Mesenchymal stem cell (in vitro differentiated cells and primary cell): ENCODE data around the gene ROR2.

ENCODE experiments used
- DNase-seq: peaks from one replicate; pipeline ENCODE4 v3.0.0-alpha.2; 2013
- H2AFZ ChIP-seq: one replicate; pipeline ENCODE4 v1.6.1; 2013; ENCODE audit warnings: low read depth, mild to moderate bottlenecking, control low read depth, inconsistent platforms, low read length, moderate library complexity
- H2AK5ac ChIP-seq: 2 replicates; pipeline ENCODE4 v1.6.1; 2013; ENCODE audit warnings: low read length, moderate library complexity, mild to moderate bottlenecking, inconsistent platforms; ENCODE audit not compliant: severe bottlenecking
- H2BK120ac ChIP-seq: one replicate; pipeline ENCODE4 v1.6.1; 2013; ENCODE audit warnings: low read depth, mild to moderate bottlenecking, inconsistent platforms, low read length, moderate library complexity
- H2BK12ac ChIP-seq, 2 experiments: one replicate each; pipeline ENCODE4 v1.6.1; 2013; ENCODE audit warnings: inconsistent platforms in 2 of 2, low read length in 2 of 2, mild to moderate bottlenecking in 2 of 2, moderate library complexity in 2 of 2, control low read depth in 1 of 2
- H2BK15ac ChIP-seq: one replicate; pipeline ENCODE4 v1.6.1; 2013; ENCODE audit warnings: mild to moderate bottlenecking, low read depth, inconsistent platforms; ENCODE audit not compliant: poor library complexity, severe bottlenecking
- H2BK5ac ChIP-seq: 2 replicates; pipeline ENCODE4 v1.6.1; 2013; ENCODE audit warnings: low read depth, mild to moderate bottlenecking, low read length, control low read depth, inconsistent platforms; ENCODE audit not compliant: poor library complexity, severe bottlenecking
- H3K14ac ChIP-seq, 2 experiments: one replicate each; pipeline ENCODE4 v1.6.1; 2013; ENCODE audit warnings: inconsistent platforms in 2 of 2, low read length in 2 of 2, control low read depth in 1 of 2, mild to moderate bottlenecking in 1 of 2, moderate library complexity in 1 of 2
- H3K18ac ChIP-seq, 2 experiments: one replicate each; pipeline ENCODE4 v1.6.1; 2013; ENCODE audit warnings: inconsistent platforms in 2 of 2, low read length in 2 of 2, control low read depth in 1 of 2, low read depth in 1 of 2, mild to moderate bottlenecking in 1 of 2
- H3K23ac ChIP-seq, 2 experiments: one replicate each; pipeline ENCODE4 v1.6.1; 2013; ENCODE audit warnings: inconsistent platforms in 2 of 2, low read length in 2 of 2, mild to moderate bottlenecking in 2 of 2, moderate library complexity in 2 of 2, control low read depth in 1 of 2
- H3K27ac ChIP-seq: 2 replicates; pipeline ENCODE4 v1.5.1; 2013; ENCODE audit warnings: mild to moderate bottlenecking, moderate library complexity, low read length, control low read depth, inconsistent platforms; ENCODE audit not compliant: poor library complexity, severe bottlenecking
- H3K27me3 ChIP-seq, 2 experiments: 2 replicates each; pipeline versions ENCODE4 v1.6.1 to v1.7.0; 2013; ENCODE audit warnings: low read length in 2 of 2, mild to moderate bottlenecking in 2 of 2, moderate library complexity in 2 of 2, control low read depth in 1 of 2, inconsistent platforms in 1 of 2; ENCODE audit not compliant: control insufficient read depth in 1 of 2, insufficient read depth in 1 of 2
- H3K36me3 ChIP-seq, 2 experiments: 2 replicates each; pipeline versions ENCODE4 v1.6.1 to v1.7.0; 2013; ENCODE audit warnings: low read length in 2 of 2, control low read depth in 1 of 2, inconsistent platforms in 1 of 2, low read depth in 1 of 2, mild to moderate bottlenecking in 1 of 2; ENCODE audit not compliant: insufficient read depth in 2 of 2, control insufficient read depth in 1 of 2
- H3K4ac ChIP-seq, 2 experiments: one replicate each; pipeline ENCODE4 v1.6.1; 2013; ENCODE audit warnings: inconsistent platforms in 2 of 2, low read length in 2 of 2, mild to moderate bottlenecking in 2 of 2, moderate library complexity in 2 of 2, control low read depth in 1 of 2, low read depth in 1 of 2
- H3K4me1 ChIP-seq: 2 replicates; pipeline ENCODE4 v1.6.1; 2013; ENCODE audit warnings: low read depth, low read length, control low read depth; ENCODE audit not compliant: control insufficient read depth, insufficient read depth
- H3K4me2 ChIP-seq: 2 replicates; pipeline ENCODE4 v1.6.1; 2013; ENCODE audit warnings: low read length, mild to moderate bottlenecking, inconsistent platforms; ENCODE audit not compliant: poor library complexity, severe bottlenecking
- H3K4me3 ChIP-seq, 2 experiments: 2 replicates each; pipeline versions ENCODE4 v1.5.1 to v1.7.0; 2013; ENCODE audit warnings: low read length in 2 of 2, mild to moderate bottlenecking in 2 of 2, control low read depth in 1 of 2, low read depth in 1 of 2; ENCODE audit not compliant: insufficient read depth in 1 of 2
- H3K79me1 ChIP-seq: replicated peaks from 2 replicates; pipeline ENCODE4 v1.6.1; 2013; ENCODE audit warnings: mild to moderate bottlenecking, control low read depth, low read length, inconsistent platforms; ENCODE audit not compliant: poor library complexity, severe bottlenecking
- H3K9ac ChIP-seq: 2 replicates; pipeline ENCODE4 v1.7.0; 2013; ENCODE audit warnings: mild to moderate bottlenecking, low read length, moderate library complexity
- H3K9me3 ChIP-seq: 2 replicates; pipeline ENCODE4 v1.7.0; 2013; ENCODE audit warnings: mild to moderate bottlenecking, low read length; ENCODE audit not compliant: control insufficient read depth
- H4K8ac ChIP-seq: one replicate; pipeline ENCODE4 v1.6.1; 2013; ENCODE audit warnings: inconsistent platforms, mild to moderate bottlenecking, low read length, moderate library complexity
- H4K91ac ChIP-seq: one replicate; pipeline ENCODE4 v1.6.1; 2013; ENCODE audit warnings: mild to moderate bottlenecking, low read length, inconsistent platforms
- WGBS: methylation state at CpG from one replicate; pipeline ENCODE4 v1.1.7; 2013; ENCODE audit warnings: mixed read lengths; 5-methylcytosine and 5-hydroxymethylcytosine counted together

ROR2 gene

DNA sequence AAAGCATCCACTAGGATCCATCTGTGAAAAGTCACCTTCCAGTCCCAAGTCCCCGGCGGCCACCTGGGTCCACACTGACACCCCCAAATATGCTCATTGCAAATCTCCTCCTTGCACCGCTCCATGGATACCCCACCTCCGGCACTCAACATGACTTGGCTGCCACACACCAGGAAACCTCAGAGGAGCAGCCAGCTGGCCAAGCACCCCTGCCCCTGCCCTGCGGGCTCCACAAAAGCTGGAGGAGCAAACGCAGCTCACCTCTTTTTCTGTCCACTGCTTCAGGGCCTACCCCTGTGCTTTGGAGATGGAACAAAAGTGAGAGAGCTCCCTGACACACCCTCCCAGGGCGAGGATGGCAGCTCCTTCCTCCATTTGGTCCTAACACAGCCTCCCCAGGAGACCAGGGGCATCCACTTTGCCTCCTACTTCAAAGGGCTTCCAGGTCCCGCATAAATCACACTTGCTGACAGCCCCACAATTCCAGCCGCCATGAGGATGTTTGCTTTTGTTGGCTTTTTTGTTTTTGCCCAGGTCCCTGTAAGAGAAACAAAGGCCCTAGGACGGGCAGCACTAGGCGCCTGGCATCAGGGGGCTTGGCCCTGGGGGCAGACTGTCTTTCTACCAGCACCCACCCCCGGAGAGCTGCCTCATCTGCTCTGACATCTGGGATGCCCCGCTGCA is 14.8 kb downstream of the ROR2 start:
- no peak overlapping the region for H3K23ac ChIP-seq
- H2BK12ac ChIP-seq, result no peak overlapping the region
- no peak for DNase-seq
- peaks cover 23% of the 10 kb centered on the region for H3K9me3 ChIP-seq
- H4K8ac ChIP-seq, result no peak overlapping the region
- no peak overlapping the region for H3K14ac ChIP-seq
- no peak overlapping the region for H2BK120ac ChIP-seq
- WGBS, result 77% methylated on average over 12 of the region's 13 CpGs
- no peak overlapping the region for H3K27ac ChIP-seq
- no peak overlapping the region for H2BK15ac ChIP-seq
- peaks cover 7% of the 10 kb centered on the region for H3K4me1 ChIP-seq
- no peak overlapping the region for H3K4ac ChIP-seq
- H3K36me3 ChIP-seq, result peaks cover 0 to 4% of the 10 kb centered on the region in 2 experiments
- H2AK5ac ChIP-seq, result no peak overlapping the region
- H3K18ac ChIP-seq, result no peak overlapping the region
- no peak overlapping the region for H4K91ac ChIP-seq
- H2AFZ ChIP-seq, result no peak overlapping the region
- no peak overlapping the region for H3K9ac ChIP-seq
- H3K4me2 ChIP-seq, result no peak overlapping the region
- H2BK5ac ChIP-seq, result no peak overlapping the region
- H3K4me3 ChIP-seq, result no peak overlapping the region
- H3K27me3 ChIP-seq, result no peaks in the 10 kb centered on the region
- peaks cover 27% of the 10 kb centered on the region for H3K79me1 ChIP-seq

DNA sequence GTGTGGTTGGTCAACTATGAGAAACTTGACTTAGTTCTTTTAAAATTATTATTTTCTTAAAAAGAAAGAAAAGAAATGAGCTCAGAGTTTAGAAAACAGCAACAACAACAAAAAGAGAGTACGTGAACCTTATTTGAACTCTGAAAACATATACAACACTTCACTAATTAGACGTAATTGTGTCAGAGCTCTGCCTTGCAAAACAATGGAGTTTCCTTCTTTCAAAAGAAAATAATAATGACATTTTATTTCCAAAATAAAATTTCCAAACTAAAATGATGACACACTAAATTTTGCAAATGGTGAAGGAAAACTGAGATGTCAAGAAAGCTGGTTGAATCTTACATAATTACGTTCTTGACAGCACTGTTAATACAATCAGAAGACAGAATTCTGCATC is 15.4 kb downstream of the ROR2 start:
- H3K9ac ChIP-seq, result no peak overlapping the region
- no peak overlapping the region for H3K4ac ChIP-seq
- WGBS, result 85% methylated on average over 3 of the region's 3 CpGs
- H4K91ac ChIP-seq, result no peak overlapping the region
- H2BK12ac ChIP-seq, result no peak overlapping the region
- H4K8ac ChIP-seq, result no peak overlapping the region
- H3K9me3 ChIP-seq, result peaks cover 28% of the 10 kb centered on the region
- no peak overlapping the region for H3K23ac ChIP-seq
- no peak for DNase-seq
- no peak overlapping the region for H2BK15ac ChIP-seq
- no peak overlapping the region for H3K18ac ChIP-seq
- peaks cover 0 to 4% of the 10 kb centered on the region in 2 experiments for H3K36me3 ChIP-seq
- no peak overlapping the region for H3K14ac ChIP-seq
- no peak overlapping the region for H2AFZ ChIP-seq
- H3K4me2 ChIP-seq, result no peak overlapping the region
- no peak overlapping the region for H3K4me3 ChIP-seq
- H2BK120ac ChIP-seq, result no peak overlapping the region
- H3K4me1 ChIP-seq, result peaks cover 7% of the 10 kb centered on the region
- no peaks in the 10 kb centered on the region for H3K27me3 ChIP-seq
- H3K27ac ChIP-seq, result no peak overlapping the region
- peaks cover 28% of the 10 kb centered on the region for H3K79me1 ChIP-seq
- H2BK5ac ChIP-seq, result no peak overlapping the region
- H2AK5ac ChIP-seq, result no peak overlapping the region

DNA sequence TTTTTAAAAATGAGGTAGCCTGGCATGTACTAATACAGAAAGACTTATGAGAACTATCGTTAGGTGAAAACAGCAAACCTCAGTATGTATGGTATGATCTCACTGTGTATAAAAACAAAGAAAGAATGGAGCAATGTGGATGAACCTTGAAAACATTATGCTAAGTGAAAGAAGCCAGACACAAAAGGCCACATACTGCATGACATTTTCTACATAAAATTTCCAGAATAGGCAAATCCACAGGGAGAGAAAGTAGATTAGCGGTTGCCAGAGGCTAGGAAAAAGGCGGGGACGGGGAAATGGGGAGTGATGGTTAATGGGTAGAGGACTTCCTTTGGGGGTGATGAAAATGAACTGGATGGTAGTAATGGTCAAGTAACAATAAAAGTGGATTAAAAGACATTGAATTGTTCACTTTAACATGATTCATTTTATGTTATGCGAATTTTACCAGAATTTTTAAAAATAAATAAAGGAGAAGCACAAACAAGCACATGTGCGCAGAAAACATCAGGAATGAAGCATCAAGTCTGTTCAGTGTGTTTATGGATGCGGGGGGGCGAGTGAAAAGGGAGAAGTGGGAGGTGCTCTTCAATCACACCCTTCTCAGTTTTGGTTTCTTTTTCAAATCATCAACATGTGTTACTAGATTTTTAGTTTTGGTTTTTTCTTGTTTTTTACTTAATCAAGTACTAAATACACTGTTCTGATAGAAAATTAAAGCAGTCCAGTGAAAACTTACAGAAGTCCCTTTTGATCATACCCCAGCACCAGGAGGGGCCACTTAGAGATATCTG is 16.3 kb downstream of the ROR2 start:
- Histone ChIP-seq H2BK120ac (no peak overlapping the region), H2BK12ac (no peak overlapping the region), H4K91ac (no peak overlapping the region), H3K27ac (no peak overlapping the region), H4K8ac (no peak overlapping the region), H2BK15ac (no peak overlapping the region), H2AK5ac (no peak overlapping the region), H3K9me3 (peaks cover 37% of the 10 kb centered on the region), H3K9ac (no peak overlapping the region), H2BK5ac (no peak overlapping the region), H3K36me3 (peaks cover 0 to 8% of the 10 kb centered on the region in 2 experiments), H3K14ac (no peak overlapping the region), H3K4me2 (no peak overlapping the region), H3K79me1 (peaks cover 35% of the 10 kb centered on the region), H3K4me1 (peaks cover 7% of the 10 kb centered on the region), H3K23ac (no peak overlapping the region), H3K4me3 (no peak overlapping the region), H3K27me3 (no peaks in the 10 kb centered on the region), H3K18ac (no peak overlapping the region), H2AFZ (no peak overlapping the region), H3K4ac (no peak overlapping the region)
- 95% methylated on average over 4 of the region's 8 CpGs for WGBS
- no peak for DNase-seq

- H2AK5ac ChIP-seq, result no peak overlapping the region
- H2BK12ac ChIP-seq, result no peak overlapping the region
- peaks cover 42% of the 10 kb centered on the region for H3K9me3 ChIP-seq
- H3K4ac ChIP-seq, result no peak overlapping the region
- H3K79me1 ChIP-seq, result peaks cover 42% of the 10 kb centered on the region
- no peaks in the 10 kb centered on the region for H3K27me3 ChIP-seq
- no peak overlapping the region for H3K9ac ChIP-seq
- H2BK120ac ChIP-seq, result no peak overlapping the region
- H3K18ac ChIP-seq, result no peak overlapping the region
- H3K4me2 ChIP-seq, result no peak overlapping the region
- no peak overlapping the region for H4K8ac ChIP-seq
- H3K36me3 ChIP-seq, result peaks cover 0 to 5% of the 10 kb centered on the region in 2 experiments
- H3K27ac ChIP-seq, result no peak overlapping the region
- DNase-seq, result peak; percentile 48
- H2BK5ac ChIP-seq, result no peak overlapping the region
- no peak overlapping the region for H3K4me3 ChIP-seq
- WGBS, result 60% methylated on average over 2 of the region's 3 CpGs
- H2BK15ac ChIP-seq, result no peak overlapping the region
- H3K4me1 ChIP-seq, result peaks cover 6% of the 10 kb centered on the region
- H3K14ac ChIP-seq, result no peak overlapping the region
- H2AFZ ChIP-seq, result no peak overlapping the region
- no peak overlapping the region for H3K23ac ChIP-seq
- H4K91ac ChIP-seq, result no peak overlapping the region
Measured at GRCh38 chr9:91930475-91930874, 19.6 kb downstream of the ROR2 start.
